GM23338 (cell line): ENCODE data around the gene TCF7. TPM values are rescaled to one million over a fixed set of nuclear protein-coding genes. Genes with fewer than 3 reads are reported as not detected.
A peak's percentile ranks its signal among the peaks of the same experiment; 100 is the strongest.

ENCODE experiments used
- ATAC-seq: fragments of 200-7000 bp; cut with Tn5 transposase; 3 replicates; pipeline ENCODE4 v1.9.1; 2020
- DNase-seq: peaks from one replicate; pipeline ENCODE4 v3.0.0-alpha.2; 2015; ENCODE audit warnings: low spot score
- H2AFZ ChIP-seq: fragments of 200-600 bp; sonication (generic); 2 replicates; pipeline ENCODE4 v1.8.0; 2016; ENCODE audit warnings: antibody characterized with exemption, mild to moderate bottlenecking, moderate library complexity
- H3F3A ChIP-seq: fragments of 200-600 bp; sonication (generic); replicated peaks from 2 replicates; pipeline ENCODE4 v1.8.0; 2017; ENCODE audit warnings: antibody characterized with exemption, mixed run types, low read depth
- H3K27ac ChIP-seq: fragments of 200-600 bp; sonication (generic); 2 replicates; pipeline ENCODE4 v1.6.1; 2016; ENCODE audit warnings: low read depth
- H3K27me3 ChIP-seq: fragments of 200-600 bp; sonication (generic); 2 replicates; pipeline ENCODE4 v1.8.0; 2016; ENCODE audit warnings: mild to moderate bottlenecking, mixed run types, moderate library complexity; ENCODE audit not compliant: insufficient read depth
- H3K36me3 ChIP-seq: fragments of 200-600 bp; sonication (generic); 2 replicates; pipeline ENCODE4 v1.8.0; 2016; ENCODE audit warnings: mild to moderate bottlenecking; ENCODE audit not compliant: insufficient read depth
- H3K4me1 ChIP-seq: fragments of 200-600 bp; sonication (generic); 2 replicates; pipeline ENCODE4 v1.8.0; 2016; ENCODE audit warnings: mild to moderate bottlenecking, moderate library complexity; ENCODE audit not compliant: insufficient read depth
- H3K4me2 ChIP-seq: fragments of 200-600 bp; sonication (generic); 2 replicates; pipeline ENCODE4 v1.7.1; 2017; ENCODE audit warnings: mixed run types
- H3K4me3 ChIP-seq: fragments of 200-600 bp; sonication (generic); 2 replicates; pipeline ENCODE4 v1.6.1; 2016; ENCODE audit warnings: mixed run types
- H3K79me2 ChIP-seq: fragments of 200-600 bp; sonication (generic); replicated peaks from 2 replicates; pipeline ENCODE4 v1.8.0; 2017; ENCODE audit warnings: mild to moderate bottlenecking; ENCODE audit not compliant: insufficient read depth
- H3K9me2 ChIP-seq: fragments of 200-600 bp; sonication (generic); 2 replicates; pipeline ENCODE4 v1.8.0; 2017; ENCODE audit not compliant: insufficient read depth
- H4K20me1 ChIP-seq: fragments of 200-600 bp; sonication (generic); replicated peaks from 2 replicates; pipeline ENCODE4 v1.8.0; 2017; ENCODE audit warnings: mild to moderate bottlenecking; ENCODE audit not compliant: insufficient read depth
- H3K27ac Mint-ChIP-seq: 2 replicates; pipeline ENCODE4 v1.8.0; 2020; ENCODE audit warnings: inconsistent platforms, mild to moderate bottlenecking, moderate library complexity, mixed read lengths
- H3K27me3 Mint-ChIP-seq: 3 replicates; pipeline ENCODE4 v1.8.0; 2022; ENCODE audit warnings: low read depth, mild to moderate bottlenecking, moderate library complexity, mixed read lengths, inconsistent platforms; ENCODE audit not compliant: insufficient read depth, poor library complexity
- H3K36me3 Mint-ChIP-seq: 3 replicates; pipeline ENCODE4 v1.8.0; 2021; ENCODE audit warnings: low read depth, mild to moderate bottlenecking, inconsistent platforms, moderate library complexity, mixed read lengths
- H3K4me1 Mint-ChIP-seq: 3 replicates; pipeline ENCODE4 v1.8.0; 2020; ENCODE audit warnings: mild to moderate bottlenecking, inconsistent platforms, mixed read lengths
- H3K4me3 Mint-ChIP-seq: 3 replicates; pipeline ENCODE4 v1.8.0; 2021; ENCODE audit warnings: moderate library complexity, mild to moderate bottlenecking, inconsistent platforms, mixed read lengths
- H3K9me3 Mint-ChIP-seq: 3 replicates; pipeline ENCODE4 v1.8.0; 2020; ENCODE audit warnings: moderate library complexity, mild to moderate bottlenecking, inconsistent platforms, mixed read lengths
- CTCF ChIP-seq, 2 experiments: fragments of 200-600 bp in 1 of 2; sonication (generic) in 1 of 2; conservative IDR thresholded peaks; 2 replicates each; pipeline versions ENCODE4 v1.5.1 to v1.6.1; 2016 to 2017; ENCODE audit warnings: antibody characterized with exemption in 2 of 2, low read depth in 2 of 2, mild to moderate bottlenecking in 2 of 2, moderate library complexity in 1 of 2
- EZH2 ChIP-seq: fragments of 200-600 bp; sonication (generic); IDR thresholded peaks from one replicate; pipeline ENCODE4 v1.8.0; 2017; ENCODE audit warnings: antibody characterized with exemption, mild to moderate bottlenecking, low read depth; ENCODE audit not compliant: unreplicated experiment
- EZH2phosphoT487 ChIP-seq: fragments of 200-600 bp; sonication (generic); IDR thresholded peaks from one replicate; pipeline ENCODE4 v1.8.1; 2018; ENCODE audit warnings: antibody characterized with exemption; ENCODE audit not compliant: unreplicated experiment
- JUNB ChIP-seq: IDR thresholded peaks from one replicate; pipeline ENCODE4 v1.6.1; 2016; ENCODE audit warnings: antibody characterized with exemption; ENCODE audit not compliant: unreplicated experiment
- POLR2AphosphoS5 ChIP-seq: IDR thresholded peaks from 2 replicates; pipeline ENCODE4 v1.6.1; 2016; ENCODE audit warnings: antibody characterized with exemption, low read depth
- ZNF114 ChIP-seq: fragments of 250-450 bp; sonication (Bioruptor Pico); IDR thresholded peaks from 2 replicates; pipeline ENCODE4 v1.5.0; 2020; ENCODE audit warnings: mild to moderate bottlenecking, moderate library complexity
- ZNF331 ChIP-seq: fragments of 250-450 bp; sonication (Bioruptor Pico); IDR thresholded peaks from 2 replicates; pipeline ENCODE4 v1.5.0; 2020; ENCODE audit warnings: low read depth, mild to moderate bottlenecking, moderate library complexity
- ZNF462 ChIP-seq: fragments of 250-450 bp; sonication (Bioruptor Pico); IDR thresholded peaks from 2 replicates; pipeline ENCODE4 v1.5.0; 2020; ENCODE audit warnings: mild to moderate bottlenecking, moderate library complexity
- long read RNA-seq: library from polyadenylated mRNA; unstranded; transcript quantifications from one replicate; pipeline ENCODE4 v2.0.0, GENCODE V29; 2020; ENCODE audit not compliant: unreplicated experiment
- polyA plus RNA-seq: library from polyadenylated mRNA; unstranded; fragments of >200 nt; fragmentation: Nextera tagmentation; extraction: Ambion mirVana; gene quantifications from 2 replicates; pipeline ENCODE4 v1.2.1, GENCODE V29; 2016
- total RNA-seq: library from RNA; depleted of rRNA; stranded (reverse); fragments of >200 nt; shearing (Covaris generic); gene quantifications from 2 replicates; pipeline ENCODE4 v1.2.3, GENCODE V29; 2014; rRNA removed

The TCF7 gene
- total RNA-seq: 8.1 and 9.7 TPM in 2 replicates
- 5.2 and 5.6 TPM in 2 replicates for polyA plus RNA-seq
- long read RNA-seq: 0 reads

- Histone ChIP-seq H3K9me2 (no peaks in the 10 kb centered on the region), H3K4me1 (no peaks in the 10 kb centered on the region; the same call in 1 of the 2 replicates), H3K36me3 (no peaks in the 10 kb centered on the region), H4K20me1 (peaks cover 10% of the 10 kb centered on the region; the same call in 1 of the 2 replicates), H3K4me2 (peak within 1 kb of the TSS; percentile 98), H3K4me3 (peak within 1 kb of the TSS; percentile 90), H3K27me3 (peaks cover 40% of the 10 kb centered on the region), H3F3A (0 out of 2 replicates have a peak, but pooled peaks cover 15% of the 10 kb centered on the region), H3K79me2 (no peaks in the 10 kb centered on the region), H2AFZ (peak within 1 kb of the TSS; percentile 94), H3K27ac (peak within 1 kb of the TSS; percentile 66; the same call in 1 of the 2 replicates)
- H3K9me3 Mint-ChIP-seq: no peaks in the 10 kb centered on the region
- no peak within 1 kb of the TSS for H3K27ac Mint-ChIP-seq
- peaks cover 34% of the 10 kb centered on the region for H3K27me3 Mint-ChIP-seq
- TF ChIP-seq POLR2AphosphoS5: peak; percentile 77
- TF ChIP-seq JUNB: no peak
- peaks cover 7% of the 10 kb centered on the region for H3K4me1 Mint-ChIP-seq
- no peaks in the 10 kb centered on the region; the same call in 2 of the 3 replicates for H3K36me3 Mint-ChIP-seq
- ATAC-seq (peak; percentile 79), DNase-seq (peak; percentile 92)
- H3K4me3 Mint-ChIP-seq: peak within 1 kb of the TSS; percentile 79
Measured at GRCh38 chr5:134113902-134114875, at the start of gene TCF7. TSS of gene TCF7 (plus strand) at chr5:134114681. CDS start at chr5:134114907, 226 bp downstream.

GRCh38 chr5:134069553-134069952 lies 44.9 kb upstream of the TCF7 start:
- Histone ChIP-seq H3K4me3 (no peak overlapping the region), H3K9me2 (no peaks in the 10 kb centered on the region), H3K79me2 (no peaks in the 10 kb centered on the region), H3K27me3 (peaks cover 16% of the 10 kb centered on the region), H2AFZ (no peak overlapping the region), H3F3A (no peaks in the 10 kb centered on the region), H3K4me1 (peaks cover 14% of the 10 kb centered on the region; the same call in 1 of the 2 replicates), H3K4me2 (no peak overlapping the region), H3K36me3 (no peaks in the 10 kb centered on the region), H3K27ac (no peak overlapping the region), H4K20me1 (no peaks in the 10 kb centered on the region; the same call in 1 of the 2 replicates)
- Mint-ChIP-seq H3K36me3 (no peaks in the 10 kb centered on the region), H3K27ac (no peak overlapping the region), H3K4me3 (no peak overlapping the region), H3K9me3 (no peaks in the 10 kb centered on the region), H3K27me3 (peaks cover 13% of the 10 kb centered on the region), H3K4me1 (peaks cover 10% of the 10 kb centered on the region; the same call in 2 of the 3 replicates)
- no peak for DNase-seq
- ATAC-seq: no peak
- TF ChIP-seq CTCF (conservative IDR thresholded peaks at IDR 0.05; ENCODE audit: low read depth in 2 of 2): no peak
- no peak for TF ChIP-seq EZH2phosphoT487
- no peak for TF ChIP-seq EZH2
- TF ChIP-seq ZNF462 (CRISPR knock-in tag): no peak
- no peak for TF ChIP-seq ZNF114
- no peak for TF ChIP-seq POLR2AphosphoS5
- no peak for TF ChIP-seq ZNF331 (CRISPR knock-in tag)
